ENCODE results near the gene NXN.

GRCh38 chr17:897970-898619 is 81.5 kb downstream of the NXN start:
- TF ChIP-seq EZH2 (IDR thresholded peaks at IDR 0.05; ENCODE audit: insufficient read depth, poor library complexity, severe bottlenecking) = no peak
- no peak for TF ChIP-seq EZH2phosphoT487 (IDR thresholded peaks at IDR 0.05; ENCODE audit: insufficient read depth, low read depth)

Measured in GM23248 (cell line).